Kidney epithelial cell (primary cell): Measurements from ENCODE around the gene NUP210. TPM values are rescaled to one million over a fixed set of nuclear protein-coding genes. Genes with fewer than 3 reads are reported as not detected.

Experiments
- DNase-seq: peaks from one replicate; pipeline ENCODE4 v3.0.0-alpha.2; 2010; ENCODE audit warnings: low read depth
- H3K27me3 ChIP-seq: 2 replicates; pipeline ENCODE4 v1.6.0; 2011; ENCODE audit warnings: low read length; ENCODE audit not compliant: control insufficient read depth, insufficient read depth
- H3K36me3 ChIP-seq: 2 replicates; pipeline ENCODE4 v1.5.1; 2011; ENCODE audit warnings: low read length; ENCODE audit not compliant: control insufficient read depth, insufficient read depth
- H3K4me3 ChIP-seq: 2 replicates; pipeline ENCODE4 v1.5.1; 2011; ENCODE audit warnings: low read depth, mild to moderate bottlenecking, control low read depth, low read length
- total RNA-seq: library from RNA; depleted of rRNA; stranded (reverse); fragments of >200 nt; gene quantifications from 2 replicates; pipeline ENCODE4 v1.2.3, GENCODE V29; 2015
- TF ChIP-seq, protein P1 (sequence below): IDR thresholded peaks from 2 replicates; pipeline ENCODE4 v1.5.1; 2011; ENCODE audit warnings: mild to moderate bottlenecking, moderate library complexity, low read length, control low read depth, inconsistent platforms; ENCODE audit not compliant: insufficient read depth, poor library complexity, severe bottlenecking

The NUP210 gene
- total RNA-seq = 36.2 and 43.3 TPM in 2 replicates

DNA sequence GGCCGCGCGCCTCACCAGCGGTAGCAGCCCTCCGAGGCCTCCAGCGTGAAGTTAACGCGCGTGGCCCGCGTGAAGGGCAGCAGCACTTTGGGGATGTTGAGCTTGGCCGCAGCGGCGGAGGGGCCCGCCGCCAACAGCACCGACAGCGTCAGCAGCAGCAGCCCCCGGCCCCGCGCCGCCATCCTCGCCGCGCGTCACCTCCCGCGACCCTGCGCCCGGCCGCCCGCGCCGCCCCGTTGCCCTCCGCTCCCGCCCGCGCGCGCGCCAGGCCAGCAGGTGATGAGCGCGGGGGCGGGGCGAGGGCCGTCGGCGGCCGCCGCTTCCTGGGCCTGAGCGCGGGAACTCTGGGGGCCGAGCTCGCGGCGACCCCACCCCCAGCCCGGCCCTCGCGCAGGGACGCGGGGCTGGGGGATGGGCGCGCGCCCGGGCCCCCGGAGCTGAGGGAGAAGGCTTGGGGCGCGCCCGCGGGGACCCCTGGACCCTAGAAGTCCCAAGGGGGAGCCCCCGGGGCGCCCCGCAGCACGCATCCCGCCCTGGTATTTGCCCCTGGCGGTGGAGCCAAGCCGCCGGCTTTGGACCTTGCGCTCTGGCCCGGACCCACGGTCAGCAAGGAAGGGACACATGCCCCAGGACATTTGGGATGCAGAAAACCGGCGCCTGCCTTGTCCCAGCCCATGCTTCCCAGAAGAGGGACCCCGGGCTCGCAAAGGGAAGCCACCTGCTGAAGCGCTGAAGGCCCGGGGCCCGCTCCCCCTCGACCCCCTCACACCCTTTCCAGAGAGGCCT lies at the start of gene NUP210:
NUP210 (minus strand) TSS at position 278 of the 786 bp plus-strand sequence; CDS start at position 182, 96 bp downstream.
- Histone ChIP-seq H3K36me3 (no peaks in the 10 kb centered on the region), H3K27me3 (no peaks in the 10 kb centered on the region), H3K4me3 (peak within 1 kb of the TSS; percentile 59)
- no peak for DNase-seq
- TF ChIP-seq, protein P1, sequence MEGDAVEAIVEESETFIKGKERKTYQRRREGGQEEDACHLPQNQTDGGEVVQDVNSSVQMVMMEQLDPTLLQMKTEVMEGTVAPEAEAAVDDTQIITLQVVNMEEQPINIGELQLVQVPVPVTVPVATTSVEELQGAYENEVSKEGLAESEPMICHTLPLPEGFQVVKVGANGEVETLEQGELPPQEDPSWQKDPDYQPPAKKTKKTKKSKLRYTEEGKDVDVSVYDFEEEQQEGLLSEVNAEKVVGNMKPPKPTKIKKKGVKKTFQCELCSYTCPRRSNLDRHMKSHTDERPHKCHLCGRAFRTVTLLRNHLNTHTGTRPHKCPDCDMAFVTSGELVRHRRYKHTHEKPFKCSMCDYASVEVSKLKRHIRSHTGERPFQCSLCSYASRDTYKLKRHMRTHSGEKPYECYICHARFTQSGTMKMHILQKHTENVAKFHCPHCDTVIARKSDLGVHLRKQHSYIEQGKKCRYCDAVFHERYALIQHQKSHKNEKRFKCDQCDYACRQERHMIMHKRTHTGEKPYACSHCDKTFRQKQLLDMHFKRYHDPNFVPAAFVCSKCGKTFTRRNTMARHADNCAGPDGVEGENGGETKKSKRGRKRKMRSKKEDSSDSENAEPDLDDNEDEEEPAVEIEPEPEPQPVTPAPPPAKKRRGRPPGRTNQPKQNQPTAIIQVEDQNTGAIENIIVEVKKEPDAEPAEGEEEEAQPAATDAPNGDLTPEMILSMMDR = no peak

DNA sequence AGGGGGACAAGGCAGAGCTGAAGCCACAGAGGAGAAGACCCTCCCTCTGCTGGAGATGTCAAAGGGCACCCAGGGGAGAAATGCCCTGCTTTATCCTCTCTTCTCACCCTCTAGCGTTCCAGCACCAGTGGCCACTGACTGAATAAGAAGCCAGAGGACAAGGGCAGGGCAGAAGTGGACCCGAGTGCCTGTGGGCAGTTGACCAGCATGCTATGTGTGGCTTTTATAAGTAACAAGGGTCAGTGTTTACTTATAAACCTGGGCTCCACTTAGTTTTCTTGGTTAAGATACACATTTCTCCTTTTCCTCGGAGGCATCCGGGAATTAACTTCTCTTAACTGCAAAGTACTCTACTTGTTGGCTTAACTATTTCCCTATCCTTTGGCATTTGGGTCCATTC lies 46.7 kb upstream of the NUP210 start:
- Histone ChIP-seq H3K27me3 (peaks cover 10% of the 10 kb centered on the region), H3K36me3 (no peaks in the 10 kb centered on the region), H3K4me3 (no peak overlapping the region)
- DNase-seq = no peak
- TF ChIP-seq, protein P1 = no peak

DNA sequence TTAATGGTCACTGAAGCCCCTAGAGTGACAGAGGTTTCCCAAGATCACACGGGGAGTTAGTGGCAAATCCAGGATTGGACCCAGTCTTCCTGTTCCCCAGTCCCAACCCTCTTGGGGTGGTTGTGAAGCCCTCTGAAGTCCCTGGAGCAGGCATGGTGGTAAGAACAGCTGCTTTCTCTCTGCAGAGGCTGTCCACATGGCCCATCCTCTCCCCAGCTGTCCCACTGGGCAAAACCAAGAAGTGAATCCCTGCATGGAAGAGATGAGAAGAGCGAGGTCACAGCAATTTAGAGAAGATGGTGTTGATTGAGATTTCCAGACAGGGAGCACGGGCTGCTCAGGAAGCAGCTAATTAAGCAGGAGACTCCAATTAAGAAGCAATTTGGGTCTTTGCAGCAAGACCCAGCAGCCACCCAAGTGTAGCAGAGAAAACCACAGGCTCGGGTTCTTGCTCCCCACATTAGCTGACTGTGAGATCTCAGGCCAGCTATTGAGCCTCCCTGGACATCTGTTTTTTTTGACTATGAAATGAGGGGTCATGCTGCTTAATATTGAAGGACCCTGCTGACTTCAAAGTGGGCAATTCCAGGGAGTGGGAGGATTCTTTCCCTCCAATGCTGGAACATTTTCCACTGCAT lies 45.2 kb upstream of the NUP210 start:
- DNase-seq = no peak
- H3K36me3 ChIP-seq = no peaks in the 10 kb centered on the region
- H3K27me3 ChIP-seq = peaks cover 8% of the 10 kb centered on the region
- TF ChIP-seq, protein P1 = no peak
- H3K4me3 ChIP-seq = no peak overlapping the region

DNA sequence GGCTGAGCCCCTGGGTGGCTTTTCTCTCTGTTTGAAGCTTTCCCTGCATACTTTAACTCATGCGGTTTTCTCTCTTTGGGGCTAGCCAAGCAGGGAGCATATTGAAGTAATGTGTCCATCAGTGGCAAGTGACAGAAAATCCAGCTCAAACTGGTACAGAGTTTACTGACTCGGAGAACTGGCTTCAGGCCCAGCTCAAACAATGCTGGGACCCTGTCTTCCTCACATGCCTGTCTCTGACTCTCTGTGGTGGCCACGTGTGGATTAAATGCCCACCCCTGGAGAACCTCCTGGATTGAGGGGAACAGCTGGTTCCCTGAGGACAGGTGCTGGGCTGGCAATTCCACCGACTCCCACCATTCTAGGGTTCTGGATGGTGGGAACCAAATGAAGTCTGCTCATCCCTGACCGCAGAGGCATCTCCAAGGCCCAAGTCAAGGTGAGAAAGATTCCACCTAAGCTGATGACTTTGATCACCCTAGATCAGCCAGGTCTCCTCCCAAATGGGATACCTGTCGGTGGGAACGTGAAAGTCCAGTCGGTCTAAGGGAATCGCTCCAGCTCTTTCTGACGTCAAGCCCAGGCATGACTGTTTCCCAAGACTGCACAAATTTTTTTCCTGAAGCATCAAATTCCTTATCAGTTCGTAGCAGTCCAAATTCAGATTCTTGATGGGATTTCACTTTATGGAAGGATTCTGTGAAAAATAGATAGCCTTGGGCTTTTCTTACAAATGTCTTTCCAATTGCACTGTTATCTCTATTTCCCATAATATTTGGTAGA lies 43.7 kb upstream of the NUP210 start:
- Histone ChIP-seq H3K4me3 (no peak overlapping the region), H3K36me3 (no peaks in the 10 kb centered on the region), H3K27me3 (peaks cover 14% of the 10 kb centered on the region)
- TF ChIP-seq, protein P1 = no peak
- DNase-seq = no peak

DNA sequence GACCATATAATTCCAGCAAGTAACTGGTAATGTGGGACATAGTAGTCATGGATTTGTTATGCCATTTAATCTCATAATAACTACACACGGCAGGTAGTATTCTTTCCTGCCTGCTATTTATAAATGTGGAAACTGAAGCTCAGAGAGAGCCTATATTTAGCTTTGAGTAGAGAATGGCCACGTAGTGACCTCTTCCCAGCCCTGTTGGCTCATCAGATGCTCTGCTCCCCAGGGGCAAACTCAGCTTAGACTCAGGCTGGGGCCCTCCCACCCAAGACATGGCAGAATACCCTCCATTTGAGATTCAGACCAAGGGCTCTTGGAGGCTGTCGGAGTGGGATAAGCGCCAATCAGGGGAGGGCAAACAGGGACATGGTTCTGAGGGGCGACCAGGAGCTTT lies 42.7 kb upstream of the NUP210 start:
- TF ChIP-seq, protein P1 = no peak
- H3K4me3 ChIP-seq = no peak overlapping the region
- no peak for DNase-seq
- peaks cover 14% of the 10 kb centered on the region for H3K27me3 ChIP-seq
- H3K36me3 ChIP-seq = no peaks in the 10 kb centered on the region
